GM12878 (cell line): ENCODE data around the gene RANGRF. TPM values are rescaled to one million over a fixed set of nuclear protein-coding genes. Genes with fewer than 3 reads are reported as not detected.
A peak's percentile ranks its signal among the peaks of the same experiment; 100 is the strongest.

ENCODE experiments used
- ATF7 ChIP-seq: fragments of 450-650 bp; IDR thresholded peaks from 2 replicates; pipeline ENCODE4 v1.6.1; 2016; ENCODE audit warnings: low read depth, mild to moderate bottlenecking
- DPF2 ChIP-seq: fragments of 450-650 bp; IDR thresholded peaks from 2 replicates; pipeline ENCODE4 v1.6.1; 2017; ENCODE audit warnings: mild to moderate bottlenecking
- EP300 ChIP-seq, 2 experiments: fragments of 150-350 bp in 1 of 2; IDR thresholded peaks; 2 replicates each; pipeline ENCODE4 v1.6.1; 2011 to 2012; ENCODE audit warnings: low read depth in 2 of 2, low read length in 2 of 2, borderline replicate concordance in 1 of 2, improper control_type of control experiment in 1 of 2, inconsistent platforms in 1 of 2; ENCODE audit not compliant: control insufficient read depth in 1 of 2
- KLF5 ChIP-seq: fragments of 450-650 bp; IDR thresholded peaks from 2 replicates; pipeline ENCODE4 v1.6.1; 2014; ENCODE audit warnings: mild to moderate bottlenecking; ENCODE audit not compliant: partially characterized antibody
- MTA2 ChIP-seq: fragments of 450-650 bp; IDR thresholded peaks from 2 replicates; pipeline ENCODE4 v1.6.1; 2016; ENCODE audit warnings: low read depth, mild to moderate bottlenecking, moderate library complexity
- MXI1 ChIP-seq: fragments of 150-350 bp; IDR thresholded peaks from 2 replicates; pipeline ENCODE4 v1.6.1; 2011; ENCODE audit warnings: low read depth, mild to moderate bottlenecking, inconsistent platforms, low read length, improper control_type of control experiment
- NFIC ChIP-seq: IDR thresholded peaks from 2 replicates; pipeline ENCODE4 v1.6.1; 2012; ENCODE audit warnings: low read depth, mild to moderate bottlenecking, inconsistent platforms, low read length, moderate library complexity
- NFYA ChIP-seq: IDR thresholded peaks from 2 replicates; pipeline ENCODE4 v1.6.1; 2011; ENCODE audit warnings: low read depth, mild to moderate bottlenecking, low read length, improper control_type of control experiment, borderline replicate concordance
- NFYB ChIP-seq: IDR thresholded peaks from 2 replicates; pipeline ENCODE4 v1.6.1; 2011; ENCODE audit warnings: low read depth, mild to moderate bottlenecking, low read length, improper control_type of control experiment, moderate library complexity; ENCODE audit not compliant: insufficient read depth
- NRF1 ChIP-seq: conservative IDR thresholded peaks from 2 replicates; pipeline ENCODE4 v1.6.1; 2011; ENCODE audit warnings: mild to moderate bottlenecking, low read depth, low read length, improper control_type of control experiment
- POLR2AphosphoS2 ChIP-seq: IDR thresholded peaks from 2 replicates; pipeline ENCODE4 v1.6.1; 2011; ENCODE audit warnings: low read depth, mild to moderate bottlenecking, low read length, improper control_type of control experiment, moderate library complexity
- RELA ChIP-seq: fragments of 450-650 bp; IDR thresholded peaks from 2 replicates; pipeline ENCODE4 v1.8.0; 2014; ENCODE audit warnings: borderline replicate concordance; ENCODE audit not compliant: partially characterized antibody
- SIN3A ChIP-seq: IDR thresholded peaks from 2 replicates; pipeline ENCODE4 v1.6.1; 2012; ENCODE audit warnings: low read depth, low read length, improper control_type of control experiment
- SRF ChIP-seq, 2 experiments: IDR thresholded peaks; 2 replicates each; pipeline ENCODE4 v1.6.1; 2011; ENCODE audit warnings: low read depth in 2 of 2, low read length in 2 of 2, mild to moderate bottlenecking in 1 of 2, moderate library complexity in 1 of 2
- TCF7 ChIP-seq: IDR thresholded peaks from 2 replicates; pipeline ENCODE4 v1.6.1; 2014; ENCODE audit warnings: antibody characterized with exemption, borderline replicate concordance
- polyA plus RNA-seq, 11 experiments: library from polyadenylated mRNA; depleted of rRNA in 4 of 11; unstranded in 6 of 11; stranded (reverse) in 5 of 11; fragments of >200 nt; fragmentation: Nextera tagmentation in 4 of 11; fragmentation: Illumina TruSeq in 1 of 11; extraction: Ambion mirVana in 4 of 11; extraction: Trizol in 1 of 11; gene quantifications; 1 replicate in 1 of 11; 2 replicates in 10 of 11; pipeline versions ENCODE4 v1.2.1 to v1.2.3, GENCODE V29; 2011 to 2016; ENCODE audit warnings: inconsistent platforms in 2 of 11, missing spikeins in 2 of 11, low read depth in 1 of 11
- total RNA-seq, 4 experiments: library from RNA; depleted of rRNA in 3 of 4; stranded (reverse); fragments of >200 nt in 3 of 4; fragmentation: Illumina TruSeq in 1 of 4; extraction: Trizol in 1 of 4; gene quantifications; 2 replicates each; pipeline versions ENCODE4 v1.2.1 to v1.2.3, GENCODE V29; 2013 to 2021
- TF ChIP-seq, protein P1 (sequence below): fragments of 450-650 bp; formaldehyde crosslinking; IDR thresholded peaks from 2 replicates; pipeline ENCODE4 v1.5.0; 2022; ENCODE audit warnings: mild to moderate bottlenecking, missing genetic modification characterization
- TF ChIP-seq, protein P2 (sequence below): IDR thresholded peaks from 2 replicates; pipeline ENCODE4 v1.6.1; 2011; ENCODE audit warnings: low read depth, low read length, improper control_type of control experiment, borderline replicate concordance
- TF ChIP-seq, protein P3 (sequence below): fragments of 450-650 bp; IDR thresholded peaks from 2 replicates; pipeline ENCODE4 v1.6.1; 2016; ENCODE audit warnings: mild to moderate bottlenecking
- TF ChIP-seq, protein P4 (sequence below): fragments of 450-650 bp; IDR thresholded peaks from 2 replicates; pipeline ENCODE4 v1.6.1; 2017; ENCODE audit warnings: low read depth, mild to moderate bottlenecking, moderate library complexity
- TF ChIP-seq, protein P5 (sequence below): IDR thresholded peaks from 2 replicates; pipeline ENCODE4 v1.6.1; 2012; ENCODE audit warnings: low read depth, low read length, improper control_type of control experiment

RANGRF gene
- total and polyA plus RNA-seq, 10 of the 15 experiments (the other 5 are each of a cell fraction or from before 2014, with no cell fraction given) = 30.1 to 181 (median 61.4) TPM

DNA sequence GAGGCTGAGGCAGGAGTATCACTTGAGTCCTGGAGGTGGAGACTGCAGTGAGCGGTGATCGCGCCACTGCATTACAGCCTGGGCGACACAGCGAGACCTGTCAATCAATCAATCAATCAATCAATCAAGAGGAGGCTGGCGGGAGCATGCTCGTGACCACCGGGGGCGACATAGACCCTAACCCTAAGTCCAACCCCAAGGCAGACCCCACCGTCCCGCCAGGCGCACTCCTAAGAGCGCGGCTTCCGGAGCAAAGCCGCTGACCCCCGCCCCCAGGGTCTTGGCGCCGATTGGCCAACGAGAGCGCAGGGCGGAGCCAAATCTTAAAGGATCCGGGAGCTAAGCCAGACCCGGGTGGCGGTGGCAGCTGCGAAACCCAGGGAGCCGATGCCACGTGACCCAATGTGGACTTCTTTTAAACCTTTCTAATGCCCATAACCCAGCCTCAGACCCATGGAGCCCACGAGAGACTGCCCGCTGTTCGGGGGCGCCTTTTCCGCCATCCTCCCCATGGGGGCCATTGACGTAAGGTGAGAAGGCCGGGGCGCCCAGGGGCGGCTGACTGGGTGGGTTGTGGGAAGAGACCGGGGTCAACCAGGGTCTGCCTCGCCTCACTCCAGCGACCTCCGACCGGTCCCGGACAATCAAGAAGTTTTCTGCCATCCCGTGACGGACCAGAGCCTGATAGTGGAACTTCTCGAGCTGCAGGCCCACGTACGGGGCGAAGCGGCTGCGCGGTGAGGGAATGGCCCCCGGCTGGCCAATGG, at the start of gene RANGRF (continued):
- TF ChIP-seq RELA (no peak), MXI1 (peak; percentile 57), KLF5 (peak; percentile 18), ATF7 (peak; percentile 63), SRF (IDR thresholded peaks at IDR 0.05; ENCODE audit: low read depth in 2 of 2, low read length in 2 of 2) (no peak), NRF1 (0 out of 2 replicates have a peak, but pooled peaks have one; percentile 13), EP300 (IDR thresholded peaks at IDR 0.05; ENCODE audit: borderline replicate concordance in 1 of 2, control insufficient read depth in 1 of 2, low read depth in 2 of 2, low read length in 2 of 2) (no peak), DPF2 (peak; percentile 90), TCF7 (no peak), NFYA (no peak), NFYB (peak; percentile 58; the same call in 1 of the 2 replicates), MTA2 (no peak; the same call in 1 of the 2 replicates), POLR2AphosphoS2 (peak; percentile 91), NFIC (no peak), SIN3A (0 out of 2 replicates have a peak, but pooled peaks have one; percentile 60)
- TF ChIP-seq, protein P1, sequence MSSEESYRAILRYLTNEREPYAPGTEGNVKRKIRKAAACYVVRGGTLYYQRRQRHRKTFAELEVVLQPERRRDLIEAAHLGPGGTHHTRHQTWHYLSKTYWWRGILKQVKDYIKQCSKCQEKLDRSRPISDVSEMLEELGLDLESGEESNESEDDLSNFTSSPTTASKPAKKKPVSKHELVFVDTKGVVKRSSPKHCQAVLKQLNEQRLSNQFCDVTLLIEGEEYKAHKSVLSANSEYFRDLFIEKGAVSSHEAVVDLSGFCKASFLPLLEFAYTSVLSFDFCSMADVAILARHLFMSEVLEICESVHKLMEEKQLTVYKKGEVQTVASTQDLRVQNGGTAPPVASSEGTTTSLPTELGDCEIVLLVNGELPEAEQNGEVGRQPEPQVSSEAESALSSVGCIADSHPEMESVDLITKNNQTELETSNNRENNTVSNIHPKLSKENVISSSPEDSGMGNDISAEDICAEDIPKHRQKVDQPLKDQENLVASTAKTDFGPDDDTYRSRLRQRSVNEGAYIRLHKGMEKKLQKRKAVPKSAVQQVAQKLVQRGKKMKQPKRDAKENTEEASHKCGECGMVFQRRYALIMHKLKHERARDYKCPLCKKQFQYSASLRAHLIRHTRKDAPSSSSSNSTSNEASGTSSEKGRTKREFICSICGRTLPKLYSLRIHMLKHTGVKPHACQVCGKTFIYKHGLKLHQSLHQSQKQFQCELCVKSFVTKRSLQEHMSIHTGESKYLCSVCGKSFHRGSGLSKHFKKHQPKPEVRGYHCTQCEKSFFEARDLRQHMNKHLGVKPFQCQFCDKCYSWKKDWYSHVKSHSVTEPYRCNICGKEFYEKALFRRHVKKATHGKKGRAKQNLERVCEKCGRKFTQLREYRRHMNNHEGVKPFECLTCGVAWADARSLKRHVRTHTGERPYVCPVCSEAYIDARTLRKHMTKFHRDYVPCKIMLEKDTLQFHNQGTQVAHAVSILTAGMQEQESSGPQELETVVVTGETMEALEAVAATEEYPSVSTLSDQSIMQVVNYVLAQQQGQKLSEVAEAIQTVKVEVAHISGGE (CRISPR knock-in tag) = no peak
- TF ChIP-seq, protein P2, sequence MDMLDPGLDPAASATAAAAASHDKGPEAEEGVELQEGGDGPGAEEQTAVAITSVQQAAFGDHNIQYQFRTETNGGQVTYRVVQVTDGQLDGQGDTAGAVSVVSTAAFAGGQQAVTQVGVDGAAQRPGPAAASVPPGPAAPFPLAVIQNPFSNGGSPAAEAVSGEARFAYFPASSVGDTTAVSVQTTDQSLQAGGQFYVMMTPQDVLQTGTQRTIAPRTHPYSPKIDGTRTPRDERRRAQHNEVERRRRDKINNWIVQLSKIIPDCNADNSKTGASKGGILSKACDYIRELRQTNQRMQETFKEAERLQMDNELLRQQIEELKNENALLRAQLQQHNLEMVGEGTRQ = peak; percentile 53
- TF ChIP-seq, protein P3, sequence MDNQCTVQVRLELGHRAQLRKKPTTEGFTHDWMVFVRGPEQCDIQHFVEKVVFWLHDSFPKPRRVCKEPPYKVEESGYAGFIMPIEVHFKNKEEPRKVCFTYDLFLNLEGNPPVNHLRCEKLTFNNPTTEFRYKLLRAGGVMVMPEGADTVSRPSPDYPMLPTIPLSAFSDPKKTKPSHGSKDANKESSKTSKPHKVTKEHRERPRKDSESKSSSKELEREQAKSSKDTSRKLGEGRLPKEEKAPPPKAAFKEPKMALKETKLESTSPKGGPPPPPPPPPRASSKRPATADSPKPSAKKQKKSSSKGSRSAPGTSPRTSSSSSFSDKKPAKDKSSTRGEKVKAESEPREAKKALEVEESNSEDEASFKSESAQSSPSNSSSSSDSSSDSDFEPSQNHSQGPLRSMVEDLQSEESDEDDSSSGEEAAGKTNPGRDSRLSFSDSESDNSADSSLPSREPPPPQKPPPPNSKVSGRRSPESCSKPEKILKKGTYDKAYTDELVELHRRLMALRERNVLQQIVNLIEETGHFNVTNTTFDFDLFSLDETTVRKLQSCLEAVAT = 0 out of 2 replicates have a peak, but pooled peaks have one; percentile 69
- TF ChIP-seq, protein P4, sequence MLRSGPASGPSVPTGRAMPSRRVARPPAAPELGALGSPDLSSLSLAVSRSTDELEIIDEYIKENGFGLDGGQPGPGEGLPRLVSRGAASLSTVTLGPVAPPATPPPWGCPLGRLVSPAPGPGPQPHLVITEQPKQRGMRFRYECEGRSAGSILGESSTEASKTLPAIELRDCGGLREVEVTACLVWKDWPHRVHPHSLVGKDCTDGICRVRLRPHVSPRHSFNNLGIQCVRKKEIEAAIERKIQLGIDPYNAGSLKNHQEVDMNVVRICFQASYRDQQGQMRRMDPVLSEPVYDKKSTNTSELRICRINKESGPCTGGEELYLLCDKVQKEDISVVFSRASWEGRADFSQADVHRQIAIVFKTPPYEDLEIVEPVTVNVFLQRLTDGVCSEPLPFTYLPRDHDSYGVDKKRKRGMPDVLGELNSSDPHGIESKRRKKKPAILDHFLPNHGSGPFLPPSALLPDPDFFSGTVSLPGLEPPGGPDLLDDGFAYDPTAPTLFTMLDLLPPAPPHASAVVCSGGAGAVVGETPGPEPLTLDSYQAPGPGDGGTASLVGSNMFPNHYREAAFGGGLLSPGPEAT = peak; percentile 77
- TF ChIP-seq, protein P5, sequence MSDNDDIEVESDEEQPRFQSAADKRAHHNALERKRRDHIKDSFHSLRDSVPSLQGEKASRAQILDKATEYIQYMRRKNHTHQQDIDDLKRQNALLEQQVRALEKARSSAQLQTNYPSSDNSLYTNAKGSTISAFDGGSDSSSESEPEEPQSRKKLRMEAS = peak; percentile 34; the same call in 1 of the 2 replicates
